ENCODE measurements around the gene CDHR5.

The CDHR5 gene

DNA sequence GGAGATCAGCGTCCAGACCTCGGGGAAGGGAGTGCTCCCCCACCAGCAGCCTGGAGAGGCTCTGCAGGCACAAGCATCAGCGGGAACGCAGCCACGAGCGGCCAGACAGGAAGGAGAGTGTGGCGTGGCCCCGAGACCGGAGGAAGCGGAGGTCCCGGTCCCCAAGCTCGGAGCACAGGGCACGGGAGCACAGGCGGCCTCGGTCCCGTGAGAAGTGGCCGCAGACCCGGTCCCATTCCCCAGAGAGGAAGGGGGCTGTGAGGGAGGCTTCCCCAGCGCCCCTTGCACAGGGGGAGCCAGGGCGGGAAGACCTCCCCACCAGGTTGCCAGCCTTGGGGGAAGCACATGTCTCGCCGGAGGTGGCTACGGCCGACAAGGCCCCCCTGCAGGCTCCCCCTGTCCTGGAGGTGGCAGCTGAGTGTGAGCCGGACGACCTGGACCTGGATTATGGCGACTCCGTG lies 15.9 kb downstream of the CDHR5 start:
- DNase-seq = no peak

DNA sequence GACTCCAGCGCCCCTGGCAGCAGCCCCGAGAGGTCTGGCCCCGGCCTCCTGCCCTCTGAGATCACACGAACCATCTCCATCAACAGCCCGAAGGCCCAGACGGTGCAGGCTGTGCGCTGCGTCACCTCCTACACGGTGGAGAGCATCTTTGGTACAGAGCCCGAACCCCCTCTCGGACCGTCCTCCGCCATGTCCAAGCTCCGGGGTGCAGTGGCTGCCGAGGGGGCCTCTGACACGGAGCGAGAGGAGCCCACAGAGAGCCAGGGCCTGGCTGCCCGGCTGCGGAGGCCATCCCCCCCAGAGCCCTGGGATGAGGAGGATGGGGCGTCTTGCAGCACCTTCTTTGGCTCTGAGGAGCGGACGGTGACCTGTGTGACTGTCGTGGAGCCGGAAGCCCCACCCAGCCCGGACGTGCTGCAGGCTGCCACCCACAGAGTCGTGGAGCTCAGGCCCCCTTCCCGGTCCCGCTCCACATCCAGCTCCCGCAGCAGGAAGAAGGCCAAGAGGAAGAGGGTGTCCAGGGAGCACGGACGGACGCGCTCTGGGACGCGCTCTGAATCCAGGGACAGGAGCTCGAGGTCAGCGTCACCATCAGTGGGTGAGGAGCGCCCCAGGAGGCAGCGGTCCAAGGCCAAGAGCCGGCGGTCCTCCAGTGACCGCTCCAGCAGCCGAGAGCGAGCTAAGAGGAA lies 16.6 kb downstream of the CDHR5 start:
- DNase-seq = no peak

DNA sequence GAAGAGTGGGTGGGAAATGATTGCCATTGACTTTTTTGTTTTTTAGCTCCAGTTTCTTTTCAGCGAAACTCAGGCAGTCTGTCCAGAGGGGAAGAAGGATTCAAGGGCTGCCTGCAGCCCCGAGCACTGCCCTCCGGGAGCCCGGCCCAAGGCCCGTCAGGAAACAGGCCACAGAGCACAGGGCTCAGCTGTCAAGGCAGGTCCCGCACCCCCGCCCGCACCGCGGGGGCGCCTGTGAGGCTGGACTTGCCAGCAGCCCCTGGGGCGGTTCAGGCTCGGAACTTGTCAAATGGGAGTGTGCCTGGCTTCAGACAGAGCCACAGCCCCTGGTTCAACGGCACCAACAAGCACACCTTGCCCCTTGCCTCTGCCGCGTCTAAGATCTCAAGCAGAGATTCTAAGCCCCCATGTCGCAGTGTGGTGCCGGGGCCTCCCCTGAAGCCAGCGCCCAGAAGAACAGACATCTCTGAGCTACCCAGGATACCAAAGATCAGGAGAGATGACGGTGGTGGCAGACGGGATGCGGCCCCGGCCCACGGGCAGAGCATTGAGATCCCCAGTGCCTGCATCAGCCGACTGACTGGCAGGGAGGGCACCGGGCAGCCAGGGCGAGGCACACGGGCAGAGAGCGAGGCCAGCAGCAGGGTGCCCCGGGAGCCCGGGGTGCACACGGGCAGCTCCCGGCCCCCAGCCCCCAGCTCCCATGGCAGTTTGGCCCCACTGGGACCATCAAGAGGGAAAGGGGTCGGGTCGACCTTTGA lies 17.6 kb downstream of the CDHR5 start:
- DNase-seq = no peak

DNA sequence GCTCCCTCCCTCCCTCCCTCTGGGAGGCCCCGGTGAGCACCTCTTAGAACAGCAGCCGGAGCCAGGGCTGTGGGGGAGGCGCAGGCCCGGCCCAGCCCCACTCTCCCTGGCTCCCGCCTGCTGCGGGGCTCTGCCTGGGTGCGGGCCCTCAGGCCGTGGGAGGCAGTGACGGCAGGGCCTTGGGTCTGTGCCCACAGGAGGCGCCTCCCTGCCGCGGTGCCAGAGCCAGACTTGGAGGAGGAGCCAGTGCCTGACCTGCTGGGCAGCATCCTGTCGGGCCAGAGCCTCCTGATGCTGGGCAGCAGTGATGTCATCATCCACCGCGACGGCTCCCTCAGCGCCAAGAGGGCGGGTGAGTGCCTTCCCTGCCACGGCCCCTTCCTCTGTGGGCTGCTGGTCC lies 18.5 kb downstream of the CDHR5 start:
- no peak for DNase-seq

DNA sequence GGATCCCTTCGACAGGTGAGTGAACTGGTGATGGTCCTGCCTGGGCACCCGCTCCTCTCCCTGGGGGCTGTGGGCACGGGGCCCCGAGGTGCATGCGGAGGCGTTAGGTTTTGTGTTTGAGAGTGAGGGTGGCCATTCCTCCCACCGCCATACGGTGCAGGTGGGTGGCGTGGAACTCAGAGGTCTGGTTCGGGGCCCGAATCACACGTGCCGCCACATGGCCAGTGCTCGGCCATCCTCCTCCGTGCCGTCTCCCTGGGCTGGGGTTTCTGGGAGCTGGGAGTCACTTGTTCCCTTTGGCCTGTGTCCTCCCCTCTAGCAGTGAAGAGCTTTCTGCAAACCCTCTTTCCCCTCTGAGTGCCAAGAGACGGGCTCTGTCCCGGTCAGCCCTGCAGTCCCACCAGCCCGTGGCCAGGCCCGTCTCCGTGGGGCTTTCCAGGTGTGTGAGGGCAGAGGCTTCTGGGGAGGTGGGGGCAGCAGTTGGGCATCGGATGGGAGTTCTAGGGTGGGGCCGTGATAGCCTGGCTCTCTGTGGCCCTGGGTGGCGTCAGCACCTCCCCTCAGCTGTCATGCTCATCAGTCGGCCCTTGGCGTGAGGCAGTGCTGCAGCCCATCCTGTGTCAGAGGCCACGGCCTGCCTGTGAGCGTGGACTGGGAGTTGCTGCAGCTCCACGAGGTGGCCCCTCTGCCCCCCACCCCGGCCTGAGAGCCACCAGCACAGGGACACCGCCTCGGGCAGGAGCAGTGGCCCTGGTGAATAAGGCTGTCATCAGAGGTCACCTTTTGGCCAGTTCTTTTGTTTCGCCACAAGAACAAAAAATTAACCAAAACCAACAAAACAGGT lies 19.2 kb downstream of the CDHR5 start:
- no peak for DNase-seq

DNA sequence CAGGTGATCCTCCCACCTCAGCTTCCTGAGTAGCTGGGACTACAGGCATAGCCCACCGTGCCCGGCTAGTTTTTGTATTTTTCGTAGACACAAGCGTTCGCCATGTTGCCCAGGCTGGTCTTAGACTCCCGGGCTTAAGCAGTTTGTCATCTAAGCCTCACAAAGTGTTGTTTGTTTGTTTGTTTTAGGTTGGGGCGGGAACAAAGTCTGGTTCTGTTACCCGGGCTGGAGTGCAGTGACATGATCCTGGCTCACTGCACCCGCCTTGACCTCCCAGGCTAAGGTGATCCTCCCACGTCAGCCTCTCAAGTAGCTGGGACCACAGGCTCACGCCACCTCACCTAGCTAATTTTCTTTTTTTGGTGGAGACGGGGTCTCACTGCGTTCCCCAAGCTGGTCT lies 21.6 kb downstream of the CDHR5 start:
- DNase-seq = no peak

DNA sequence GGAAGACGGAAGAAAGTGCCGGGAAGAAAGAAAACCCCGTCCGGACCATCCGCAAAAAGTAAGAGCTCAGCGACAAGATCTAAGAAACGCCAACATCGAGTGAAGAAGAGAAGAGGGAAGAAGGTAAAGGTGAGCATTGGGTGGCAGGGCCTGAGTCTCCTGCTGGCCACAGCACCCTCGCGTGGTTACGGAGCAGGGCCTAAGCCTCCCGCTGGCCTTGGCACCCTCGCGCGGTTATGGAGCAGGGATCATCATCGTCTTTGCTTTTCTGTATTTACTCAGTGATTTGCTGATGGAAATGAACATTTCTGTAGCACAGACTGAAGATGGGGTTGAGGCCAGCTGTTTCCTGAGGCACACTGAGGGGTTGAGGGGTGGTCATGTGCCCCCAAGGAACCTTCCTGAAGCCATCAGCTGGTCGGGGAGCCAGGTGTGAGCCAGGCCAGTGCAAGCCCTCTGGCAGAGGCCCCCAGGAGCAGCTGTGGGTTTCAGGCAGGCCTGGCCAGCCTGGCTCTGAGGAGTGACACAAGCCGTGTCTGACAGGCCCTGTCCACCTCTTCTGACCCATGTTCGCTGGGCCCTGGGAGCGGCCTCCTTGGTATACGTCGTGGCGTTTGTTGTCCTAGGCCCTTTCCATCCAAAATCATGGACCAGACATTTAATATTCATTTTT lies 23.0 kb downstream of the CDHR5 start:
- no peak for DNase-seq

DNA sequence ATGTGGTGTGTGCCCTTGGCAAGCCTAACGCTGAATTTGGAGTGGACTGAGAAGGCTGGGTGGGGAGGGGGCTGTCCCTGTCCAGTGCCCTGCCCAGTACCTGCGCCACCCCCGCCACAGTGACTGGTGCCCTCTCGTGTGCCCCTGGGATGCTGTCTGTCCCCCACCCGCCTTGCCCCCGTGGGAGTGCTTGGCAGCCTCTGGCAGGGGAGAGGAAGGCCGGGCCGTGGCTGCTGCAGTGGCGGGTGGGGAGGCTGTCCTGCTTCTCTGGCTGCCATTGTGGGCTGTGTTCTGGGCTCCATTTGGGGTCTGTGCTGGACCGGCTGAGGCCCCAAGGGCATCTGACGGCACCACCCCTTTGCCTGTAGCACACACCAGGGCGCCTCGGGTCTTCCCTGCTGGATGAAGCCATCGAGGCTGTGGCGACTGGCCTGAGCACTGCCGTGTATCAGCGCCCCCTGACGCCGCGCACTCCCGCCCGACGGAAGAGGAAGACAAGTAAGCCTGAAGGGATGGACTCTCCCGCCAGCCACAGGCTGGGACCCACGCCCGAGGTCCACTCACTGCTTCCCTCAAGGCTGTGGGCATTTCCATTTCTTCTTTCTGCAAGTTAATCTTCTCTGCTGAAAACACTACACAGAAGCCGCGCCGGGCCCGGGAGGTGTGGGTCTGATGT lies 26.6 kb downstream of the CDHR5 start:
- no peak for DNase-seq

DNA sequence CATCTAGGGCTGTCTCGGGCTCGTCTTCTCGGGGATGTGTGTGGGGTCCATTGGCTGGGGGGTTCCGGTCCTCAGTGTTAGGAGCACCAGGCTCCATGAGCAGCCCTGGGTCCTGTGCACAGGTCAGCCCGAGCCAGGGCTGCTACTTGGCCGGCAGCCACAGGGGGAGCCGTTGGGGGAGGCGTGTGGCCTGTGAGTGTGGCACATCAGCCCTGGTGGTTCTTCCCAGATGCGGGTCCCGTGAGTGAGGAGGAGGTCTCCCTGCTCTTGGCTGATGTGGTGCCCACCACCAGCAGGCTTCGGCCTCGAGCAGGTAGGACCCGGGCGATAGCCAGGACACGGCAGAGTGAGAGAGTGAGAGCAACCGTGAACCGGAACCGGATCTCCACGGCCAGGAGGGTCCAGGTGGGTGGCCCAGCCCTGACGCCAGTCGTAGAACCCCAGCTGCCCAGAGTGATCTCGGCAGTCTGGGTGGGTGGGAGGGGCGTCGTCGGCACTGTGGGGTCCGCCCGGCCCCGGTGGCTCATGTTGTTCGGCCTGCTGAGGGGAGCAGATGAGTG lies 27.5 kb downstream of the CDHR5 start:
- DNase-seq = no peak

DNA sequence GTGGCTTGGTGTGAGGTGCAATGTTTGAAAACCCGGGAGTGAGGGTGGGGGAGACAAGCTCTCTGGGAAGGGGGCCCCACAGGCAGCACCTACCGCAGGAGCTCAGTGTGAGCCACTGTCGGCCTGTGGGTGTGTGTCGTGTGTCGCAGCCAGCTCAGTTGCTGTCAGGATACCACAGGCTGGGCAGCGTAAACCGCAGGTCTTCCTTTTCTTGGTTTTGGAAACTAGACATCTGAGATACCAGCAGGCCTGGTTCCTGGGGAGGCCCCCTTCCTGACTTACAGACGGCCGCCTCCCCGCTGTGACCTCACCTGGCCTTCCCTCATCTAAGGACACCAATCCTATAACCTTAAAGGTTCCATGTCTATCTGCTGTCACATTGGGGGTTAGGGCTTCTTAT lies 28.4 kb downstream of the CDHR5 start:
- no peak for DNase-seq

DNA sequence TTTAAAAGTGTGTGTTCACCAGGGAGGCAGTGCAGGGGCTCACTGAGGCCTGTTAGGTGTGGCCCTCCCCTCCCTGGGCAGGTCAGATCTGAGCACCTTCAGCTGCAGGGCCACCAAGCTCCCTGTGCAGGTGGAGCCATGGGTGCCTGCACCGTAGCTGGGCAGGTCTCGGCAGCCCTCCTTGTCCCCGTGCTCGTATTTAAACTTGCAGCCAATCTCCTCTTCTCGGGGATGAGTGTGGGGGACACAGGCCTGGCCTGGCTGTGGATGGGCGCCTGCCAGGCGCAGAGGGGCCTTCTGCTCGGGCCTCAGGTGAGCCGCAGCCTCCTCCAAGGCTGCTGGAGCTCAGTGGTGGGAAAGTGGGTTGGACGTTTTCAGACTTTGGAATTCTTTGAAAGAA lies 29.4 kb downstream of the CDHR5 start:
- DNase-seq = no peak

DNA sequence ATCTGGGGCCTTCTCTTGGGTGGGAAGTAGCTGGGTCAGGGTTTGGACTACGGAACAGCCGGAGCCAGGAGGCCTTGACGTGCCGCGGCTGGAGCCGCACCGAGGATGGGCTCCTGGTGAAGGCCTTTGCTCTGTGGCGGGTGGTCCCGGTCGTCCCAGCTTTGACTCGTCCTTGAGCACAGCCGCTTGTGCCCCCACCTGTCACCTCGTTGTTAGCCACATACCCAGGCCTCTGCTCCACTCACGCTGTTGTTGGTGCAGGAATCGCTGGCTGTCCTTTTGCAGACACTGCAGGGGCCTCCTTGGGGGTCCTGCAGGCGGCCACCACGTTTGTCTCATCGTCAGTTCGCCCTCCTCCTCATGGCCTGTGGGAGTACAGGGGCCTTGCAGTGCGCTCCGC lies 31.4 kb downstream of the CDHR5 start:
- DNase-seq = no peak

DNA sequence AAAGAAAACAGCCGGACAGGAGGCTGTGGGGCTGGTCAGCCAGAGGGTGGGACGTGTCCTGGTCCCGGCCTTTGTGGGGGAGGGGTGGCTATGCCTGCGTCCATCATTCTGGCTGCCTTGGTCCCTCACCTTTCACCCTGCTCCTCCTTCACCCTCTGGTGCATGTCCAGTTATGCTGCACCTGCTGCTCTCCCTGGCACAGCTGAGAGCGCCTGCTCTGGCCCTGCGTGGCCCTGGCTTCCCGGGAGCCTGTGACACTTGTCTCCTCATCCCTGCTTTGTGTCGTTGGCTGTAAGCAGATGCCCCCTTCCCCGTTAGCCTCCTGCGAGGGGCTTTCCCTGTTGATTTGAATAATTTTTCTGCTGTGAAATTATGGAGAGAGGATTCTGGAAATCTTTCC lies 31.8 kb downstream of the CDHR5 start:
- DNase-seq = no peak

DNA sequence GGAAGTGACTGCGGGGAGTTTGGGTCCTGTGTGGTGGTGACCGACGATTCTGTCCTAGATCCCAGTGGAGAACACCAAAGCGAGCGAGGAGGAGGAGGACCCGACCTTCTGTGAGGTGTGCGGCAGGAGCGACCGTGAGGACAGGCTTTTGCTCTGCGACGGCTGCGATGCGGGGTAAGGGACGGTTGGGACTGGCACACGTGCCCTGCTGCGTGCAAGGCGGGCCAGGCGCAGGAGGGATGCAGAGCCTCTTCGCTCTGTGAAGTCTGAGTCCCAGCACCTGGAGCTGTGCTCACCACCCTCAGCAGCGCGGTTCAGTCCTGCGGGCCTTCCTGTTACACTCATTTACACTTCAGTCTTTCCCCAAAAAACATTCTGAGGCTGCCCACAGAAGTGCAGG lies 32.3 kb downstream of the CDHR5 start:
- DNase-seq = no peak

DNA sequence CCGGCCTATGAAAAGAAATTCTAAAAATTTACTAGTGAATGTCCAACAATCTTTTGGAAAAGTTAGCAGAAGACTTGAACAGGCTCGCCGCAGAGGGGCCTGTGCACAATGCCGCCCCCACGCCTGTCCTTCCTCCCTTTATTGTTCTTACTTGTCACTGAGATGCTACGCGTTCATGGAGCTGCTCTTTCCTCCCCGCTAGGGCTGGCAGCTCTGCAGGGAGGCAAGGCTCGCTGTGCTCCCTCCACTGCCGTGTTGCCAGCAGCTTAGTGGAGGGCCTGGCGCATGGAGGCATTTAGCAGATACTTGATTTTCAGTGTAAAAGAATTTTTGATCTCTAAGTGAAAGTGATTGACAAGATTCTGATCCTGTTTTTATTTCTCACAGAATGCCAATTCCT lies 33.8 kb downstream of the CDHR5 start:
- DNase-seq = no peak

DNA sequence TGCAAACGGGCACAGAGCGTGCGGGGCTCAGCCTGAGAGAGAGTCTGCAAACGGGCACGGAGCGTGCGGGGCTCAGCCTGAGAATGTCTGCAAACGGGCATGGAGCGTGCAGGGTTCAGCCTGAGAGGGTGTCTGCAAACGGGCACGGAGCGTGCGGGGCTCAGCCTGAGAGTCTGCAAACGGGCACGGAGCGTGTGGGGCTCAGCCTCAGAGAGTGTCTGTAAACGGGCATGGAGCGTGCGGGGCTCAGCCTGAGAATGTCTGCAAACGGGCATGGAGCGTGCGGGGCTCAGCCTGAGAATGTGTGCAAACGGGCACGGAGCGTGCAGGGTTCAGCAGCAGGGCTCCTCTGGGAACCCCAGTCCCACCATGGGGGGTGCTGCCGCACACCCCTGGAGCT lies 35.0 kb downstream of the CDHR5 start:
- no peak for DNase-seq

DNA sequence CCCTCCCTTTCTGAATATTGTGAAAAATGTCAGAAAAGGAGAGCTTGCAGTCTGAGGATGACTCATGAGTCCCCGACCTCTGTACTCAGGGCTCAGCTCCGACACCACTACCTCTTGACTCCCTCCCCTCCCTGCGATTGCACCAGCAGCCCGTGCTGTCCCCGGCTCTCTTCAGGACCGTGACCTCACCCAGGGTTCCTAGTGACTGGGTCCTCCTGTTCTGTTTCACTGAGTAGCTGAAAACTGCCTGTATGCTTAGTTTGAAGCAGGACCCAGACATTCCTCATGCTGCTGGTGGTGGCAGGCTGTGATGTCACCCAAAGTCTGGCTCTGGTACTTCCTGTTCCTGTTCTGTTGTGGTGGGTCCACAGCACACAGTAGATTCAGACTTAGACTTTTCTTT lies 36.8 kb downstream of the CDHR5 start:
- peak; percentile 79 for DNase-seq

DNA sequence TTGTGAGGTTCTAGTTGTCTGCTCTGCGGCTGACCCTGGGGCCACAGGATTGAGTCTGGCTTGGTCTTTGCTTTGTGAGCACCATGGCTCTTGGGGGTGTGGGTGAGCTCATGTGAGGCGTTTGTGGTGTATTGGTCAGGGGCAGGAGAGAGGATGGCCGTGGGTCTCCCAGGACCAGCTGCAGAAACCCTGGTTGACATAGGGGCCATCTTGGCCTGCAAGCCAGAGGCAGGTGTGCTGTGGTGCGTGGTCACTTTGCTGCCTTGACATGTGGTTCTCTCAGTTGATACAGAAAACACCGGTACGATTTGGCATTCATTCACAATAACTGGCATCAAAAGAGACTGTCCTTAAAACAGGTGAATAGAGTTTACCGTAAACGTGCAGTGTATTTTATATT lies 37.2 kb downstream of the CDHR5 start:
- no peak for DNase-seq

DNA sequence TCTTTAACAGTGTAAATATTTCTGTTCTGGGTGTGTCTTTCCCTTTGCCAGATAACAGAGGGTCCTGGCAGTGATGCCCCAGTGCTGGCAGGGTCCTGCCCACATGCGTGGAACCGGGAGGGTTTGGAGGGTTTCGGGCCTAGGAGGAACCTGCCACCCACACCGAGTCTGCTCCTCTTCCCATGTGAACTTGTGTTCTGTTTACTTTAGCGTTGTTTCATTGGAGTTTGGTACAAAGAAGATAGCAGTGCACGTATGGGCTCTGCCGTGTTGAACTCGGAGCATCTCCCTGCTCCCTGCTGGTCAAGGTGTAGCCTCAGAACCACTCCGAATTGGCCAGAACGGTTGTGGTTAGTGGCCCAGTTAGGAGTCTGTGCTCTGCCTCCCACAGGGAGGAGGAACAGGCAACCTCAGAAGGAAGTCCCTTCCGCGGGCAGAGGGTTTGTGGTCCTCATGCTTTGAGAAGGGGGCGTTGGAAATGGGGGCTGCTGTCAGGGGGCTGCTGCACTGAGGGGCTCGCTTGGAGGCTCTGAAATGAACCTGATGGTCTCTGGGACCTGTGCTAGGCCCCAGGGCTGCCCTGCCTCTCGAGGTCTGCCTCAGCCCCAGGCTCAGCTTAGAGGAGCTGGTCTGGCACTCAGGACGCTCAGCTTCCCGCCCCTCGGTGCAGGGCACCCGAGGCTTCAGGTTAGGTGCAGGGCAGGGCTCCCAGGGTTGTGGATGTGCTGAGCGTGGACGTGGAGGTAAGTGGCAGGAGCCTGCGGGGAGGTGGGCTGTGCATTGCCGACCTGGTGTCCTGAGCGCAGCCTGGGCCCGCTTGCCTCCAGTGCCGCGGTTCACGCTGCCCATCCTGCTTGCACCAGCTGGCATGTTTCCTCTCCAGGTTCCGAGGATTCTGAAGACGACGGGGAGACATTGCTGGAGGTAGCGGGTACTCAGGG lies 38.1 kb downstream of the CDHR5 start:
- no peak for DNase-seq

DNA sequence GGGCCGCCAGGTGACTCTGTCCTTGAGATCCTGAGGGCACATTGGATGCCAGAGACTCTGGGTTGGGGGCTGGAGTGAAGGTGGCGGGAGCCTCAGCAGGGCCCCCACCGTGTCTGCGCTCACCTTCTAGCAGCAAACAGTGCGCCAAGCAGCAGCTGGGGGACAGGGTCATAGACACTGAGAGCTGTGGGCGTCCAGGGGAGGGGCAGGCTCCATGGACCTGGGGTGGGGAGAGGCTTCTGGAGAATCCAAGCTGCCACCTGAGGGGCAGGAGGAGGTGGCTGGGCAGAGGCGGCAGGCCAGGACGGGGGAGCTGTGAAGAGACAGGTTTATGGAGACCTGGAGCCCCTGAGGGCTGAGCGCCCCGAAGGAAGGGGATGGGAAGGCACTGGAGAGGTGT lies 40.5 kb downstream of the CDHR5 start:
- no peak for DNase-seq

DNA sequence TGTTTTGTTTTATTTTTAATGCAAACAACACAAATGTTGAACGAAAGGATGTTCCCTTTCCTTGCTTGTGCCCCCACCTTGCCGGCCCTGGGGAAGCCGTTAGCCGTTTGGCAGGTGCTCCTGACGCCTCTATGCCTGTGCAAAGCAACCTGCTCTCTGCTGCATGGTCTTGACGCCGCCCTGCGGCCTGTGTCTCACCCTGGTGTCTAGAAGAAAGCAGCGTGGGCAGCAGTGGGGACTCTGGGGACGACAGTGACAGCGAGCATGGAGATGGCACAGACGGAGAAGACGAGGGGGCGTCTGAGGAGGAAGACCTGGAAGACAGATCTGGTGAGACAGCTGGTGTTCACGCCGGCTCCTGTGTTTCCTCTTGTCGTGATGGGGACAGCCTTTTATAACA lies 43.0 kb downstream of the CDHR5 start:
- DNase-seq = no peak
